PC-3 (cell line): ENCODE data around the gene BAX. TPM values are rescaled to one million over a fixed set of nuclear protein-coding genes. Genes with fewer than 3 reads are reported as not detected.
"Not testable (repeated sequence)": the region's sequence is repeated elsewhere in the genome, so short reads cannot be mapped to it uniquely, and the experiment has no call there.

ENCODE experiments used
- ATAC-seq: fragments of 200-7000 bp; cut with Tn5 transposase; 2 replicates; pipeline ENCODE4 v1.9.1; 2020; ENCODE audit warnings: mild to moderate bottlenecking, moderate library complexity
- BruUV-seq: library from RNA; stranded (reverse); fragments of 400-500 nt; replicated peaks from 2 replicates; lab custom pipeline; 2021; lab: Mats Ljungman, UMichigan
- CTCF ChIA-PET: fragments of 300-600 bp; sonication (Branson Sonifier 250); formaldehyde crosslinking; loops from one replicate; lab custom pipeline; 2022; ENCODE audit warnings: antibody characterized with exemption; lab: Charles Lee
- POLR2A ChIA-PET: fragments of 300-600 bp; sonication (Branson Sonifier 250); formaldehyde crosslinking; loops from one replicate; lab custom pipeline; 2022; ENCODE audit warnings: antibody characterized with exemption; ENCODE audit not compliant: unreplicated experiment; lab: Charles Lee
- DNase-seq: peaks from one replicate; pipeline ENCODE4 v3.0.0-alpha.2; 2015
- H2AFZ ChIP-seq: fragments of 300-600 bp; sonication (generic); 2 replicates; pipeline ENCODE4 v1.6.0; 2016; ENCODE audit warnings: antibody characterized with exemption, low read length
- H3F3A ChIP-seq: fragments of 300-600 bp; sonication (generic); one replicate; pipeline ENCODE4 v1.6.0; 2017; ENCODE audit warnings: antibody characterized with exemption, low read length, control low read depth, mild to moderate bottlenecking; ENCODE audit not compliant: unreplicated experiment
- H3K27ac ChIP-seq: fragments of 300-600 bp; sonication (generic); 2 replicates; pipeline ENCODE4 v1.5.1; 2016; ENCODE audit warnings: mild to moderate bottlenecking, low read length
- H3K27me3 ChIP-seq: fragments of 300-600 bp; sonication (generic); 2 replicates; pipeline ENCODE4 v1.6.1; 2016; ENCODE audit warnings: low read length, mixed read lengths
- H3K36me3 ChIP-seq: fragments of 300-600 bp; sonication (generic); 2 replicates; pipeline ENCODE4 v1.6.1; 2016; ENCODE audit warnings: low read depth, mixed run types, low read length, mixed read lengths
- H3K4me1 ChIP-seq: fragments of 300-600 bp; sonication (generic); 2 replicates; pipeline ENCODE4 v1.5.1; 2016; ENCODE audit warnings: low read length; ENCODE audit not compliant: insufficient read depth
- H3K4me2 ChIP-seq: fragments of 300-600 bp; sonication (generic); 2 replicates; pipeline ENCODE4 v1.6.0; 2016; ENCODE audit warnings: low read length
- H3K4me3 ChIP-seq: fragments of 300-600 bp; sonication (generic); 2 replicates; pipeline ENCODE4 v1.5.1; 2016; ENCODE audit warnings: mild to moderate bottlenecking, low read length, mixed read lengths
- H3K79me2 ChIP-seq: fragments of 300-600 bp; sonication (generic); 2 replicates; pipeline ENCODE4 v1.6.1; 2017; ENCODE audit warnings: low read length, mixed read lengths
- H3K9ac ChIP-seq: fragments of 300-600 bp; sonication (generic); 2 replicates; pipeline ENCODE4 v1.6.0; 2016; ENCODE audit warnings: mild to moderate bottlenecking, low read length
- H3K9me2 ChIP-seq: fragments of 300-600 bp; sonication (generic); replicated peaks from 2 replicates; pipeline ENCODE4 v1.6.1; 2016; ENCODE audit warnings: mixed run types, low read length, mixed read lengths
- H3K9me3 ChIP-seq: fragments of 300-600 bp; sonication (generic); 2 replicates; pipeline ENCODE4 v1.6.1; 2016; ENCODE audit warnings: low read length, mixed read lengths
- H4K20me1 ChIP-seq: fragments of 300-600 bp; sonication (generic); 2 replicates; pipeline ENCODE4 v1.6.1; 2016; ENCODE audit warnings: low read length, mixed read lengths
- EZH2 ChIP-seq: fragments of 300-600 bp; sonication (generic); IDR thresholded peaks from one replicate; pipeline ENCODE4 v1.6.1; 2017; ENCODE audit warnings: antibody characterized with exemption, mild to moderate bottlenecking, low read length; ENCODE audit not compliant: unreplicated experiment
- EZH2phosphoT487 ChIP-seq: fragments of 300-600 bp; sonication (generic); IDR thresholded peaks from 2 replicates; pipeline ENCODE4 v1.6.1; 2018; ENCODE audit warnings: mild to moderate bottlenecking, antibody characterized with exemption, low read length, borderline replicate concordance
- intact Hi-C: fragments of 100-400 bp; cut with micrococcal nuclease; formaldehyde crosslinking; loops from 2 replicates; pipeline ENCODE4 v1.9.0; 2023
- total RNA-seq: library from RNA; depleted of rRNA; stranded (reverse); fragments of >200 nt; gene quantifications from 2 replicates; pipeline ENCODE4 v1.2.3, GENCODE V29; 2014
- TF ChIP-seq, protein P1 (sequence below): fragments of 300-600 bp; sonication (generic); conservative IDR thresholded peaks from 2 replicates; pipeline ENCODE4 v1.5.1; 2017; ENCODE audit warnings: antibody characterized with exemption, low read depth, mild to moderate bottlenecking, low read length

Gene BAX
- total RNA-seq, 1 experiment from 2014 or later = 44.8 TPM

DNA sequence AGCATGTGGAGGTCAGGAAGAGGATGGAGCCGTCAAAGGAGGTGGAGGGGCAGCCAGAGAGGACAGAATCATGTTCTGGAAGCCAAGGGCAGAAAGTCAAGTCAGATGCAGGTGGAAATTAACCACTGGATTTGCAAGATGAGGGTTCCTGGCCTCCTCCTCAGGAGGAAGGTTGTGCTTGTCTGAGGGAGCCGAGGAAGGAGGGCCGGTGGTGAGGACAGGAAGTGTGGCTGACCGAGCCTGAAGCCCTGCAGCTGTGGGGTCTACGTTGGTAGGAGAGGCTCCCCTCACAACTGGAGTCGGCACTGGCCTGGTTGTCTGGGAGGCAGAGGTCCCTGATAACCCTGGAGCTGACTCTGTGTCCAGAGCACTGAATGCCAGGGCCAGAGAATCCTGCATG is 36.6 kb upstream of the BAX start:
- CTCF ChIA-PET = no interaction called here
- Histone ChIP-seq H3K27me3 (no peaks in the 10 kb centered on the region), H3K9me2 (no peaks in the 10 kb centered on the region), H3K79me2 (no peaks in the 10 kb centered on the region), H2AFZ (no peak overlapping the region), H3K4me2 (no peak overlapping the region), H3K36me3 (no peaks in the 10 kb centered on the region), H3K9ac (no peak overlapping the region), H3K4me3 (no peak overlapping the region), H3K27ac (no peak overlapping the region), H3K9me3 (no peaks in the 10 kb centered on the region), H3F3A (no peaks in the 10 kb centered on the region), H3K4me1 (no peaks in the 10 kb centered on the region), H4K20me1 (no peaks in the 10 kb centered on the region)
- BruUV-seq = no TSS peak
- intact Hi-C loops = no loop called here
- DNase-seq (no peak), ATAC-seq (no peak)
- TF ChIP-seq, protein P1, sequence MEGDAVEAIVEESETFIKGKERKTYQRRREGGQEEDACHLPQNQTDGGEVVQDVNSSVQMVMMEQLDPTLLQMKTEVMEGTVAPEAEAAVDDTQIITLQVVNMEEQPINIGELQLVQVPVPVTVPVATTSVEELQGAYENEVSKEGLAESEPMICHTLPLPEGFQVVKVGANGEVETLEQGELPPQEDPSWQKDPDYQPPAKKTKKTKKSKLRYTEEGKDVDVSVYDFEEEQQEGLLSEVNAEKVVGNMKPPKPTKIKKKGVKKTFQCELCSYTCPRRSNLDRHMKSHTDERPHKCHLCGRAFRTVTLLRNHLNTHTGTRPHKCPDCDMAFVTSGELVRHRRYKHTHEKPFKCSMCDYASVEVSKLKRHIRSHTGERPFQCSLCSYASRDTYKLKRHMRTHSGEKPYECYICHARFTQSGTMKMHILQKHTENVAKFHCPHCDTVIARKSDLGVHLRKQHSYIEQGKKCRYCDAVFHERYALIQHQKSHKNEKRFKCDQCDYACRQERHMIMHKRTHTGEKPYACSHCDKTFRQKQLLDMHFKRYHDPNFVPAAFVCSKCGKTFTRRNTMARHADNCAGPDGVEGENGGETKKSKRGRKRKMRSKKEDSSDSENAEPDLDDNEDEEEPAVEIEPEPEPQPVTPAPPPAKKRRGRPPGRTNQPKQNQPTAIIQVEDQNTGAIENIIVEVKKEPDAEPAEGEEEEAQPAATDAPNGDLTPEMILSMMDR = no peak
- TF ChIP-seq EZH2 (no peak), EZH2phosphoT487 (no peak)
- POLR2A ChIA-PET = no interaction called here

DNA sequence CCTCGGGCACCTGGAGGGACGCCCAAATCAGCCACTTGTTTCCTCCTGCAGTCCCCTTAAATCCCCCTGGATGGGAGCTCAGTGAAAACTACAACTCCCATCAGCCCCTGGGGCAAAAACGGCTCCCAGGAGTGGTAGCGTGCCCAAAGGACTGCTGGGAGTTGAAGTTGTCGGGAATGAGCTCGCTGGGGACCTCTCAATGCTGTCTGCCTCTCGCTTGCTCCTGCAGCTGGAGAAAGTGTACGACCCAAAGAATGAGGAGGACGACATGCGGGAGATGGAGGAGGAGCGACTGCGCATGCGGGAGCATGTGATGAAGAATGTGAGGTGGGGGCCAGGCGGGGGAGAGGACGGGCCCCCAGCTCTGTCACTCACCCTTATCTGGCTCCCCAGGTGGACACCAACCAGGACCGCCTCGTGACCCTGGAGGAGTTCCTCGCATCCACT is 35.9 kb upstream of the BAX start:
- ATAC-seq = no peak
- Histone ChIP-seq H3K36me3 (no peaks in the 10 kb centered on the region), H3K9me2 (no peaks in the 10 kb centered on the region), H3K9me3 (no peaks in the 10 kb centered on the region), H3K27me3 (no peaks in the 10 kb centered on the region), H3K4me1 (no peaks in the 10 kb centered on the region), H3F3A (no peaks in the 10 kb centered on the region), H3K4me2 (no peak overlapping the region), H4K20me1 (no peaks in the 10 kb centered on the region), H3K27ac (no peak overlapping the region), H3K79me2 (no peaks in the 10 kb centered on the region), H3K4me3 (no peak overlapping the region), H3K9ac (no peak overlapping the region), H2AFZ (no peak overlapping the region)
- POLR2A ChIA-PET = no interaction called here
- CTCF ChIA-PET = no interaction called here
- no TSS peak for BruUV-seq
- intact Hi-C loops = no loop called here
- peak; percentile 15 for DNase-seq
- TF ChIP-seq, protein P1 = no peak
- no peak for TF ChIP-seq EZH2phosphoT487
- no peak for TF ChIP-seq EZH2

DNA sequence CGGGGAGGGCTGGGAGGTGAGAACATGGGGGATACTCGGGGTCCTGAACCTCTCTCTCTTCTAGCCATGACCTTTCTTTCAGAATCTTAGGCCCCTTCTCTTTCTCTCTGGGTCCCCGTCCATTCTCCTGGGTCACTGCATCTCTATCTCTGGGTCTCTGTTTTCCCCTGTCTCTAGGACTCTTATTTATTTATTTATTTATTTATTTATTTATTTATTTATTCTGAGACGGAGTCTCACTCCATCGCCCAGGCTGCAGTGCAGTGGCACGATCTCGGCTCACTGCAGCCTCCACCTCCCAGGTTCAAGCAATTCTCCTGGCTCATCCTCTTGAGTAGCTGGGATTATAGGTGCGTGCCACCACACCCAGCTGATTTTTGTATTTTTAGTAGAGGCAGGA is 35.4 kb upstream of the BAX start:
- POLR2A ChIA-PET, intact Hi-C loops, BruUV-seq: not testable (repeated sequence)

More for the DNA sequence above, 35.4 kb upstream of the BAX start:
- H3F3A ChIP-seq, H3K27ac ChIP-seq, H3K9me3 ChIP-seq, H3K4me3 ChIP-seq, H3K27me3 ChIP-seq, DNase-seq, H3K36me3 ChIP-seq, ATAC-seq, H3K4me2 ChIP-seq, CTCF ChIA-PET, H3K9ac ChIP-seq, H4K20me1 ChIP-seq, H3K9me2 ChIP-seq, H2AFZ ChIP-seq, H3K4me1 ChIP-seq, H3K79me2 ChIP-seq: not testable (repeated sequence)
